Stimulated activated CD4-positive, alpha-beta T cell treated with anti-CD3 and anti-CD28 coated beads, Interleukin-1b, Interleukin-23, amount 100 ng/mL, for 48 hours (primary cell): ENCODE data around the gene GAMT.

ENCODE experiments used
- DNase-seq: peaks from one replicate; pipeline ENCODE4 v3.0.0-alpha.2; 2020

Gene GAMT

GRCh38 chr19:1417681-1418495 lies 16.5 kb upstream of the GAMT start:
- no peak for DNase-seq

GRCh38 chr19:1417145-1417544 lies 15.8 kb upstream of the GAMT start:
- no peak for DNase-seq

- DNase-seq: no peak
Observed at GRCh38 chr19:1416014-1416841, 14.9 kb upstream of the GAMT start.

- DNase-seq: no peak
Observed at GRCh38 chr19:1412995-1413800, 11.9 kb upstream of the GAMT start.

- DNase-seq: no peak
Observed at GRCh38 chr19:1412323-1412923, 11.1 kb upstream of the GAMT start.

- no peak for DNase-seq
Observed at GRCh38 chr19:1411255-1412191, 10.2 kb upstream of the GAMT start.

GRCh38 chr19:1410789-1411188 lies 9.4 kb upstream of the GAMT start:
- DNase-seq: no peak

- DNase-seq: peak; percentile 35
Observed at GRCh38 chr19:1410136-1410786, 8.9 kb upstream of the GAMT start.

- no peak for DNase-seq
Observed at GRCh38 chr19:1409204-1410005, 8.1 kb upstream of the GAMT start.

GRCh38 chr19:1408300-1409203 lies 7.2 kb upstream of the GAMT start:
- DNase-seq: peak; percentile 54

GRCh38 chr19:1407528-1408299 lies 6.4 kb upstream of the GAMT start, which contains the start of gene DAZAP1:
Gene DAZAP1 (plus strand): TSS chr19:1407586. CDS start chr19:1407774, 188 bp downstream.
- DNase-seq: peak; percentile 22

GRCh38 chr19:1406774-1407527 lies 5.6 kb upstream of the GAMT start:
- DNase-seq: peak; percentile 99

- DNase-seq: no peak
Observed at GRCh38 chr19:1402411-1403070, 1.2 kb upstream of the GAMT start.

- no peak for DNase-seq
Observed at GRCh38 chr19:1401889-1402217, 511 bp upstream of the GAMT start.

- DNase-seq: no peak
Observed at GRCh38 chr19:1400281-1401137, 833 bp downstream of the GAMT start.

GRCh38 chr19:1399745-1400144 lies 1.6 kb downstream of the GAMT start:
- no peak for DNase-seq
